Measurements from ENCODE around the gene AKR1C2.

- TF ChIP-seq, protein P1, sequence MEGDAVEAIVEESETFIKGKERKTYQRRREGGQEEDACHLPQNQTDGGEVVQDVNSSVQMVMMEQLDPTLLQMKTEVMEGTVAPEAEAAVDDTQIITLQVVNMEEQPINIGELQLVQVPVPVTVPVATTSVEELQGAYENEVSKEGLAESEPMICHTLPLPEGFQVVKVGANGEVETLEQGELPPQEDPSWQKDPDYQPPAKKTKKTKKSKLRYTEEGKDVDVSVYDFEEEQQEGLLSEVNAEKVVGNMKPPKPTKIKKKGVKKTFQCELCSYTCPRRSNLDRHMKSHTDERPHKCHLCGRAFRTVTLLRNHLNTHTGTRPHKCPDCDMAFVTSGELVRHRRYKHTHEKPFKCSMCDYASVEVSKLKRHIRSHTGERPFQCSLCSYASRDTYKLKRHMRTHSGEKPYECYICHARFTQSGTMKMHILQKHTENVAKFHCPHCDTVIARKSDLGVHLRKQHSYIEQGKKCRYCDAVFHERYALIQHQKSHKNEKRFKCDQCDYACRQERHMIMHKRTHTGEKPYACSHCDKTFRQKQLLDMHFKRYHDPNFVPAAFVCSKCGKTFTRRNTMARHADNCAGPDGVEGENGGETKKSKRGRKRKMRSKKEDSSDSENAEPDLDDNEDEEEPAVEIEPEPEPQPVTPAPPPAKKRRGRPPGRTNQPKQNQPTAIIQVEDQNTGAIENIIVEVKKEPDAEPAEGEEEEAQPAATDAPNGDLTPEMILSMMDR (IDR thresholded peaks at IDR 0.05) = no peak
- TF ChIP-seq EZH2phosphoT487 (IDR thresholded peaks at IDR 0.05) (no peak), EZH2 (IDR thresholded peaks at IDR 0.05) (no peak)
Observed at GRCh38 chr10:4978870-4979269, 24.8 kb downstream of the AKR1C2 start.
